GM23338 (cell line): Measurements from ENCODE around the gene MCTP2. TPM values are rescaled to one million over a fixed set of nuclear protein-coding genes. Genes with fewer than 3 reads are reported as not detected.

Experiments
- ATAC-seq: fragments of 200-7000 bp; cut with Tn5 transposase; 3 replicates; pipeline ENCODE4 v1.9.1; 2020
- DNase-seq: peaks from one replicate; pipeline ENCODE4 v3.0.0-alpha.2; 2015; ENCODE audit warnings: low spot score
- H2AFZ ChIP-seq: fragments of 200-600 bp; sonication (generic); 2 replicates; pipeline ENCODE4 v1.8.0; 2016; ENCODE audit warnings: antibody characterized with exemption, mild to moderate bottlenecking, moderate library complexity
- H3F3A ChIP-seq: fragments of 200-600 bp; sonication (generic); replicated peaks from 2 replicates; pipeline ENCODE4 v1.8.0; 2017; ENCODE audit warnings: antibody characterized with exemption, mixed run types, low read depth
- H3K27ac ChIP-seq: fragments of 200-600 bp; sonication (generic); 2 replicates; pipeline ENCODE4 v1.6.1; 2016; ENCODE audit warnings: low read depth
- H3K27me3 ChIP-seq: fragments of 200-600 bp; sonication (generic); 2 replicates; pipeline ENCODE4 v1.8.0; 2016; ENCODE audit warnings: mild to moderate bottlenecking, mixed run types, moderate library complexity; ENCODE audit not compliant: insufficient read depth
- H3K36me3 ChIP-seq: fragments of 200-600 bp; sonication (generic); 2 replicates; pipeline ENCODE4 v1.8.0; 2016; ENCODE audit warnings: mild to moderate bottlenecking; ENCODE audit not compliant: insufficient read depth
- H3K4me1 ChIP-seq: fragments of 200-600 bp; sonication (generic); 2 replicates; pipeline ENCODE4 v1.8.0; 2016; ENCODE audit warnings: mild to moderate bottlenecking, moderate library complexity; ENCODE audit not compliant: insufficient read depth
- H3K4me2 ChIP-seq: fragments of 200-600 bp; sonication (generic); 2 replicates; pipeline ENCODE4 v1.7.1; 2017; ENCODE audit warnings: mixed run types
- H3K4me3 ChIP-seq: fragments of 200-600 bp; sonication (generic); 2 replicates; pipeline ENCODE4 v1.6.1; 2016; ENCODE audit warnings: mixed run types
- H3K79me2 ChIP-seq: fragments of 200-600 bp; sonication (generic); replicated peaks from 2 replicates; pipeline ENCODE4 v1.8.0; 2017; ENCODE audit warnings: mild to moderate bottlenecking; ENCODE audit not compliant: insufficient read depth
- H3K9me2 ChIP-seq: fragments of 200-600 bp; sonication (generic); 2 replicates; pipeline ENCODE4 v1.8.0; 2017; ENCODE audit not compliant: insufficient read depth
- H4K20me1 ChIP-seq: fragments of 200-600 bp; sonication (generic); replicated peaks from 2 replicates; pipeline ENCODE4 v1.8.0; 2017; ENCODE audit warnings: mild to moderate bottlenecking; ENCODE audit not compliant: insufficient read depth
- H3K27ac Mint-ChIP-seq: 2 replicates; pipeline ENCODE4 v1.8.0; 2020; ENCODE audit warnings: inconsistent platforms, mild to moderate bottlenecking, moderate library complexity, mixed read lengths
- H3K27me3 Mint-ChIP-seq: 3 replicates; pipeline ENCODE4 v1.8.0; 2022; ENCODE audit warnings: low read depth, mild to moderate bottlenecking, moderate library complexity, mixed read lengths, inconsistent platforms; ENCODE audit not compliant: insufficient read depth, poor library complexity
- H3K36me3 Mint-ChIP-seq: 3 replicates; pipeline ENCODE4 v1.8.0; 2021; ENCODE audit warnings: low read depth, mild to moderate bottlenecking, inconsistent platforms, moderate library complexity, mixed read lengths
- H3K4me1 Mint-ChIP-seq: 3 replicates; pipeline ENCODE4 v1.8.0; 2020; ENCODE audit warnings: mild to moderate bottlenecking, inconsistent platforms, mixed read lengths
- H3K4me3 Mint-ChIP-seq: 3 replicates; pipeline ENCODE4 v1.8.0; 2021; ENCODE audit warnings: moderate library complexity, mild to moderate bottlenecking, inconsistent platforms, mixed read lengths
- H3K9me3 Mint-ChIP-seq: 3 replicates; pipeline ENCODE4 v1.8.0; 2020; ENCODE audit warnings: moderate library complexity, mild to moderate bottlenecking, inconsistent platforms, mixed read lengths
- CREB1 ChIP-seq: fragments of 250-450 bp; sonication (Bioruptor Pico); IDR thresholded peaks from 2 replicates; pipeline ENCODE4 v1.5.0; 2020; ENCODE audit warnings: low read depth, mild to moderate bottlenecking, moderate library complexity
- EZH2 ChIP-seq: fragments of 200-600 bp; sonication (generic); IDR thresholded peaks from one replicate; pipeline ENCODE4 v1.8.0; 2017; ENCODE audit warnings: antibody characterized with exemption, mild to moderate bottlenecking, low read depth; ENCODE audit not compliant: unreplicated experiment
- EZH2phosphoT487 ChIP-seq: fragments of 200-600 bp; sonication (generic); IDR thresholded peaks from one replicate; pipeline ENCODE4 v1.8.1; 2018; ENCODE audit warnings: antibody characterized with exemption; ENCODE audit not compliant: unreplicated experiment
- JUNB ChIP-seq: IDR thresholded peaks from one replicate; pipeline ENCODE4 v1.6.1; 2016; ENCODE audit warnings: antibody characterized with exemption; ENCODE audit not compliant: unreplicated experiment
- POLR2AphosphoS5 ChIP-seq: IDR thresholded peaks from 2 replicates; pipeline ENCODE4 v1.6.1; 2016; ENCODE audit warnings: antibody characterized with exemption, low read depth
- STAT1 ChIP-seq: IDR thresholded peaks from one replicate; pipeline ENCODE4 v1.6.1; 2016; ENCODE audit warnings: antibody characterized with exemption; ENCODE audit not compliant: unreplicated experiment
- polyA plus RNA-seq: library from polyadenylated mRNA; unstranded; fragments of >200 nt; fragmentation: Nextera tagmentation; extraction: Ambion mirVana; gene quantifications from 2 replicates; pipeline ENCODE4 v1.2.1, GENCODE V29; 2016
- total RNA-seq: library from RNA; depleted of rRNA; stranded (reverse); fragments of >200 nt; shearing (Covaris generic); gene quantifications from 2 replicates; pipeline ENCODE4 v1.2.3, GENCODE V29; 2014
- TF ChIP-seq, protein P1 (sequence below): IDR thresholded peaks from one replicate; pipeline ENCODE4 v1.6.1; 2018; ENCODE audit warnings: antibody characterized with exemption; ENCODE audit not compliant: unreplicated experiment
- TF ChIP-seq, protein P2 (sequence below), 2 experiments: fragments of 200-600 bp in 1 of 2; sonication (generic) in 1 of 2; conservative IDR thresholded peaks; 2 replicates each; pipeline versions ENCODE4 v1.5.1 to v1.6.1; 2016 to 2017; ENCODE audit warnings: antibody characterized with exemption in 2 of 2, low read depth in 2 of 2, mild to moderate bottlenecking in 2 of 2, moderate library complexity in 1 of 2
- TF ChIP-seq, protein P3 (sequence below): IDR thresholded peaks from 2 replicates; pipeline ENCODE4 v1.6.1; 2016; ENCODE audit warnings: antibody characterized with exemption

MCTP2 gene
- total and polyA plus RNA-seq, 2 experiments from 2014 or later, result 1.8 to 5.5 TPM

DNA sequence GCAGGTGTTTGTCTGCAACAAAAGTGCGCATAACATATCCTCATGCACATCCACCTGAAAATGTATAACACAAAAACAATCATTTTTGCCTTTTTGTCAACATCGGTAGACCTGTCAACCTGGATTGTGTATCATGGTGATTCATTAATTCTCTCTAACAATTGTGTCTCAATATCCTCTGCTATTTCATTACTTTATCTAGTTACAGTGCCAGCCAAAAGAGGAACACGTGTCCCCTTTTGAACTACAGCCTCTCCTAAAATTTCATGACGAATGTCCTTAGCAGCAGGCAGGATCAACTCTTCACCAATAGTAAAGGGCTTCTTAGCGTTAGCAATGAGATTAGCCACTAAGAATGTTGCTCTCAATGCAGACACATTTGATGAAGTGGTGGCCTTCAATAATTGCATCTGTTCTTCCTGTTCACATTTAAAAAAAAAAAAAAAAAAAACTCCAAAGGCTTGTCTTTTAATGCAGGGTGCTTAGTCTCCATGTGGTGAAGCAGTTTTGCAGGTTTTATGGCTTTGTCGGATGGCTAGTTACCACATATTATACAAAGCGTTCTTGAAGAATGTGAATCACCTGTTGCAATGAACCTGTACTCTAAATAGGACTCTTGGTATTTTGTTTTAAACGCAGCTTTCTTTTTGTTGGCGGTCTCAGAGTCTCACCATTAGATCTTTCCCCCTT lies 45.7 kb upstream of the MCTP2 start:
- Histone ChIP-seq H3K9me2 (0 out of 2 replicates have a peak, but pooled peaks cover 2% of the 10 kb centered on the region), H3K27ac (no peak overlapping the region), H3K4me1 (no peaks in the 10 kb centered on the region), H3K4me2 (no peak overlapping the region), H4K20me1 (no peaks in the 10 kb centered on the region), H3K4me3 (no peak overlapping the region), H3K79me2 (no peaks in the 10 kb centered on the region), H2AFZ (no peak overlapping the region), H3K36me3 (no peaks in the 10 kb centered on the region), H3F3A (no peaks in the 10 kb centered on the region), H3K27me3 (no peaks in the 10 kb centered on the region)
- no peak overlapping the region for H3K4me3 Mint-ChIP-seq
- peaks cover 2% of the 10 kb centered on the region; the same call in 1 of the 3 replicates for H3K4me1 Mint-ChIP-seq
- no peak overlapping the region for H3K27ac Mint-ChIP-seq
- no peak for DNase-seq
- no peaks in the 10 kb centered on the region; the same call in 2 of the 3 replicates for H3K9me3 Mint-ChIP-seq
- no peak for ATAC-seq
- H3K36me3 Mint-ChIP-seq, result no peaks in the 10 kb centered on the region
- TF ChIP-seq, protein P1, sequence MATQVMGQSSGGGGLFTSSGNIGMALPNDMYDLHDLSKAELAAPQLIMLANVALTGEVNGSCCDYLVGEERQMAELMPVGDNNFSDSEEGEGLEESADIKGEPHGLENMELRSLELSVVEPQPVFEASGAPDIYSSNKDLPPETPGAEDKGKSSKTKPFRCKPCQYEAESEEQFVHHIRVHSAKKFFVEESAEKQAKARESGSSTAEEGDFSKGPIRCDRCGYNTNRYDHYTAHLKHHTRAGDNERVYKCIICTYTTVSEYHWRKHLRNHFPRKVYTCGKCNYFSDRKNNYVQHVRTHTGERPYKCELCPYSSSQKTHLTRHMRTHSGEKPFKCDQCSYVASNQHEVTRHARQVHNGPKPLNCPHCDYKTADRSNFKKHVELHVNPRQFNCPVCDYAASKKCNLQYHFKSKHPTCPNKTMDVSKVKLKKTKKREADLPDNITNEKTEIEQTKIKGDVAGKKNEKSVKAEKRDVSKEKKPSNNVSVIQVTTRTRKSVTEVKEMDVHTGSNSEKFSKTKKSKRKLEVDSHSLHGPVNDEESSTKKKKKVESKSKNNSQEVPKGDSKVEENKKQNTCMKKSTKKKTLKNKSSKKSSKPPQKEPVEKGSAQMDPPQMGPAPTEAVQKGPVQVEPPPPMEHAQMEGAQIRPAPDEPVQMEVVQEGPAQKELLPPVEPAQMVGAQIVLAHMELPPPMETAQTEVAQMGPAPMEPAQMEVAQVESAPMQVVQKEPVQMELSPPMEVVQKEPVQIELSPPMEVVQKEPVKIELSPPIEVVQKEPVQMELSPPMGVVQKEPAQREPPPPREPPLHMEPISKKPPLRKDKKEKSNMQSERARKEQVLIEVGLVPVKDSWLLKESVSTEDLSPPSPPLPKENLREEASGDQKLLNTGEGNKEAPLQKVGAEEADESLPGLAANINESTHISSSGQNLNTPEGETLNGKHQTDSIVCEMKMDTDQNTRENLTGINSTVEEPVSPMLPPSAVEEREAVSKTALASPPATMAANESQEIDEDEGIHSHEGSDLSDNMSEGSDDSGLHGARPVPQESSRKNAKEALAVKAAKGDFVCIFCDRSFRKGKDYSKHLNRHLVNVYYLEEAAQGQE, result no peak
- TF ChIP-seq CREB1 (CRISPR knock-in tag) (no peak), STAT1 (no peak), EZH2 (no peak), EZH2phosphoT487 (no peak), JUNB (no peak), POLR2AphosphoS5 (no peak)
- TF ChIP-seq, protein P2, sequence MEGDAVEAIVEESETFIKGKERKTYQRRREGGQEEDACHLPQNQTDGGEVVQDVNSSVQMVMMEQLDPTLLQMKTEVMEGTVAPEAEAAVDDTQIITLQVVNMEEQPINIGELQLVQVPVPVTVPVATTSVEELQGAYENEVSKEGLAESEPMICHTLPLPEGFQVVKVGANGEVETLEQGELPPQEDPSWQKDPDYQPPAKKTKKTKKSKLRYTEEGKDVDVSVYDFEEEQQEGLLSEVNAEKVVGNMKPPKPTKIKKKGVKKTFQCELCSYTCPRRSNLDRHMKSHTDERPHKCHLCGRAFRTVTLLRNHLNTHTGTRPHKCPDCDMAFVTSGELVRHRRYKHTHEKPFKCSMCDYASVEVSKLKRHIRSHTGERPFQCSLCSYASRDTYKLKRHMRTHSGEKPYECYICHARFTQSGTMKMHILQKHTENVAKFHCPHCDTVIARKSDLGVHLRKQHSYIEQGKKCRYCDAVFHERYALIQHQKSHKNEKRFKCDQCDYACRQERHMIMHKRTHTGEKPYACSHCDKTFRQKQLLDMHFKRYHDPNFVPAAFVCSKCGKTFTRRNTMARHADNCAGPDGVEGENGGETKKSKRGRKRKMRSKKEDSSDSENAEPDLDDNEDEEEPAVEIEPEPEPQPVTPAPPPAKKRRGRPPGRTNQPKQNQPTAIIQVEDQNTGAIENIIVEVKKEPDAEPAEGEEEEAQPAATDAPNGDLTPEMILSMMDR (conservative IDR thresholded peaks at IDR 0.05; ENCODE audit: low read depth in 2 of 2), result no peak
- TF ChIP-seq, protein P3, sequence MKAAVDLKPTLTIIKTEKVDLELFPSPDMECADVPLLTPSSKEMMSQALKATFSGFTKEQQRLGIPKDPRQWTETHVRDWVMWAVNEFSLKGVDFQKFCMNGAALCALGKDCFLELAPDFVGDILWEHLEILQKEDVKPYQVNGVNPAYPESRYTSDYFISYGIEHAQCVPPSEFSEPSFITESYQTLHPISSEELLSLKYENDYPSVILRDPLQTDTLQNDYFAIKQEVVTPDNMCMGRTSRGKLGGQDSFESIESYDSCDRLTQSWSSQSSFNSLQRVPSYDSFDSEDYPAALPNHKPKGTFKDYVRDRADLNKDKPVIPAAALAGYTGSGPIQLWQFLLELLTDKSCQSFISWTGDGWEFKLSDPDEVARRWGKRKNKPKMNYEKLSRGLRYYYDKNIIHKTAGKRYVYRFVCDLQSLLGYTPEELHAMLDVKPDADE, result no peak
- H3K27me3 Mint-ChIP-seq, result peaks cover 2% of the 10 kb centered on the region
